PC-3 (cell line): Measurements from ENCODE around the gene SYT7. TPM values are rescaled to one million over a fixed set of nuclear protein-coding genes. Genes with fewer than 3 reads are reported as not detected.

Experiments
- ATAC-seq: fragments of 200-7000 bp; cut with Tn5 transposase; 2 replicates; pipeline ENCODE4 v1.9.1; 2020; ENCODE audit warnings: mild to moderate bottlenecking, moderate library complexity
- BruUV-seq: library from RNA; stranded (reverse); fragments of 400-500 nt; replicated peaks from 2 replicates; lab custom pipeline; 2021; lab: Mats Ljungman, UMichigan
- CTCF ChIA-PET: fragments of 300-600 bp; sonication (Branson Sonifier 250); formaldehyde crosslinking; loops from one replicate; lab custom pipeline; 2022; ENCODE audit warnings: antibody characterized with exemption; lab: Charles Lee
- POLR2A ChIA-PET: fragments of 300-600 bp; sonication (Branson Sonifier 250); formaldehyde crosslinking; loops from one replicate; lab custom pipeline; 2022; ENCODE audit warnings: antibody characterized with exemption; ENCODE audit not compliant: unreplicated experiment; lab: Charles Lee
- DNase-seq: peaks from one replicate; pipeline ENCODE4 v3.0.0-alpha.2; 2015
- H2AFZ ChIP-seq: fragments of 300-600 bp; sonication (generic); 2 replicates; pipeline ENCODE4 v1.6.0; 2016; ENCODE audit warnings: antibody characterized with exemption, low read length
- H3F3A ChIP-seq: fragments of 300-600 bp; sonication (generic); one replicate; pipeline ENCODE4 v1.6.0; 2017; ENCODE audit warnings: antibody characterized with exemption, low read length, control low read depth, mild to moderate bottlenecking; ENCODE audit not compliant: unreplicated experiment
- H3K27ac ChIP-seq: fragments of 300-600 bp; sonication (generic); 2 replicates; pipeline ENCODE4 v1.5.1; 2016; ENCODE audit warnings: mild to moderate bottlenecking, low read length
- H3K27me3 ChIP-seq: fragments of 300-600 bp; sonication (generic); 2 replicates; pipeline ENCODE4 v1.6.1; 2016; ENCODE audit warnings: low read length, mixed read lengths
- H3K36me3 ChIP-seq: fragments of 300-600 bp; sonication (generic); 2 replicates; pipeline ENCODE4 v1.6.1; 2016; ENCODE audit warnings: low read depth, mixed run types, low read length, mixed read lengths
- H3K4me1 ChIP-seq: fragments of 300-600 bp; sonication (generic); 2 replicates; pipeline ENCODE4 v1.5.1; 2016; ENCODE audit warnings: low read length; ENCODE audit not compliant: insufficient read depth
- H3K4me2 ChIP-seq: fragments of 300-600 bp; sonication (generic); 2 replicates; pipeline ENCODE4 v1.6.0; 2016; ENCODE audit warnings: low read length
- H3K4me3 ChIP-seq: fragments of 300-600 bp; sonication (generic); 2 replicates; pipeline ENCODE4 v1.5.1; 2016; ENCODE audit warnings: mild to moderate bottlenecking, low read length, mixed read lengths
- H3K79me2 ChIP-seq: fragments of 300-600 bp; sonication (generic); 2 replicates; pipeline ENCODE4 v1.6.1; 2017; ENCODE audit warnings: low read length, mixed read lengths
- H3K9ac ChIP-seq: fragments of 300-600 bp; sonication (generic); 2 replicates; pipeline ENCODE4 v1.6.0; 2016; ENCODE audit warnings: mild to moderate bottlenecking, low read length
- H3K9me2 ChIP-seq: fragments of 300-600 bp; sonication (generic); replicated peaks from 2 replicates; pipeline ENCODE4 v1.6.1; 2016; ENCODE audit warnings: mixed run types, low read length, mixed read lengths
- H3K9me3 ChIP-seq: fragments of 300-600 bp; sonication (generic); 2 replicates; pipeline ENCODE4 v1.6.1; 2016; ENCODE audit warnings: low read length, mixed read lengths
- H4K20me1 ChIP-seq: fragments of 300-600 bp; sonication (generic); 2 replicates; pipeline ENCODE4 v1.6.1; 2016; ENCODE audit warnings: low read length, mixed read lengths
- CTCF ChIP-seq: fragments of 300-600 bp; sonication (generic); conservative IDR thresholded peaks from 2 replicates; pipeline ENCODE4 v1.5.1; 2017; ENCODE audit warnings: antibody characterized with exemption, low read depth, mild to moderate bottlenecking, low read length
- EZH2 ChIP-seq: fragments of 300-600 bp; sonication (generic); IDR thresholded peaks from one replicate; pipeline ENCODE4 v1.6.1; 2017; ENCODE audit warnings: antibody characterized with exemption, mild to moderate bottlenecking, low read length; ENCODE audit not compliant: unreplicated experiment
- EZH2phosphoT487 ChIP-seq: fragments of 300-600 bp; sonication (generic); IDR thresholded peaks from 2 replicates; pipeline ENCODE4 v1.6.1; 2018; ENCODE audit warnings: mild to moderate bottlenecking, antibody characterized with exemption, low read length, borderline replicate concordance
- intact Hi-C: fragments of 100-400 bp; cut with micrococcal nuclease; formaldehyde crosslinking; loops from 2 replicates; pipeline ENCODE4 v1.9.0; 2023
- total RNA-seq: library from RNA; depleted of rRNA; stranded (reverse); fragments of >200 nt; gene quantifications from 2 replicates; pipeline ENCODE4 v1.2.3, GENCODE V29; 2014

Gene SYT7
- total RNA-seq, 1 experiment from 2014 or later, result 23.2 TPM

- intact Hi-C loops, result no loop called here
- Histone ChIP-seq H2AFZ (no peak overlapping the region), H3F3A (no peaks in the 10 kb centered on the region), H3K79me2 (no peaks in the 10 kb centered on the region), H3K36me3 (no peaks in the 10 kb centered on the region), H3K4me1 (peaks cover 37% of the 10 kb centered on the region), H4K20me1 (no peaks in the 10 kb centered on the region), H3K9me3 (no peaks in the 10 kb centered on the region), H3K27me3 (no peaks in the 10 kb centered on the region), H3K9me2 (no peaks in the 10 kb centered on the region), H3K9ac (no peak overlapping the region), H3K4me3 (no peak overlapping the region), H3K4me2 (no peak overlapping the region), H3K27ac (no peak overlapping the region)
- ATAC-seq (no peak), DNase-seq (no peak)
- TF ChIP-seq EZH2phosphoT487, result no peak
- TF ChIP-seq CTCF, result no peak
- no peak for TF ChIP-seq EZH2
- no TSS peak for BruUV-seq
- ChIA-PET CTCF (no interaction called here), POLR2A (interaction anchor here (0.6 kb wide), 1 partner anchor 169 kb away, joined by 3 read pairs; no protein-coding TSS in a partner anchor)
Observed at GRCh38 chr11:61598374-61598773, 17.5 kb upstream of the SYT7 start.

GRCh38 chr11:61596990-61597389 lies 16.1 kb upstream of the SYT7 start:
- no peak overlapping the region for H3K4me2 ChIP-seq
- ChIA-PET CTCF (no interaction called here), POLR2A (no interaction called here)
- no peaks in the 10 kb centered on the region for H3K9me2 ChIP-seq
- peaks cover 24% of the 10 kb centered on the region for H3K4me1 ChIP-seq
- TF ChIP-seq EZH2, result no peak
- no peak for TF ChIP-seq CTCF
- no peak for TF ChIP-seq EZH2phosphoT487
- intact Hi-C loops, result no loop called here
- H3K4me3 ChIP-seq, result no peak overlapping the region
- no peaks in the 10 kb centered on the region for H3K27me3 ChIP-seq
- no peaks in the 10 kb centered on the region for H3K36me3 ChIP-seq
- no peak overlapping the region for H2AFZ ChIP-seq
- H3K9ac ChIP-seq, result no peak overlapping the region
- no peaks in the 10 kb centered on the region for H4K20me1 ChIP-seq
- BruUV-seq, result no TSS peak
- H3K27ac ChIP-seq, result no peak overlapping the region
- ATAC-seq (no peak), DNase-seq (no peak)
- no peaks in the 10 kb centered on the region for H3F3A ChIP-seq
- no peaks in the 10 kb centered on the region for H3K79me2 ChIP-seq
- H3K9me3 ChIP-seq, result no peaks in the 10 kb centered on the region

- Histone ChIP-seq H3K4me1 (peaks cover 20% of the 10 kb centered on the region), H2AFZ (no peak overlapping the region), H3K9me3 (no peaks in the 10 kb centered on the region), H3F3A (no peaks in the 10 kb centered on the region), H3K4me2 (no peak overlapping the region), H3K79me2 (no peaks in the 10 kb centered on the region), H3K27ac (no peak overlapping the region), H4K20me1 (no peaks in the 10 kb centered on the region), H3K9ac (no peak overlapping the region), H3K9me2 (no peaks in the 10 kb centered on the region), H3K27me3 (no peaks in the 10 kb centered on the region), H3K36me3 (no peaks in the 10 kb centered on the region), H3K4me3 (no peak overlapping the region)
- DNase-seq (no peak), ATAC-seq (no peak)
- POLR2A ChIA-PET, result no interaction called here
- CTCF ChIA-PET, result no interaction called here
- no peak for TF ChIP-seq EZH2phosphoT487
- TF ChIP-seq CTCF, result no peak
- TF ChIP-seq EZH2, result no peak
- BruUV-seq, result no TSS peak
- intact Hi-C loops, result no loop called here
Observed at GRCh38 chr11:61596542-61596941, 15.7 kb upstream of the SYT7 start.
